H9 (cell line): ENCODE data around the gene BMERB1. TPM values are rescaled to one million over a fixed set of nuclear protein-coding genes. Genes with fewer than 3 reads are reported as not detected.

Experiments
- DNase-seq: peaks from one replicate; pipeline ENCODE4 v3.0.0-alpha.2; 2017
- H2AFZ ChIP-seq: one replicate; pipeline ENCODE4 v1.6.1; 2013; ENCODE audit warnings: mild to moderate bottlenecking, low read length, control low read depth, moderate library complexity
- H2AK5ac ChIP-seq: 2 replicates; pipeline ENCODE4 v1.6.1; 2013; ENCODE audit warnings: low read length, control low read depth, mixed read lengths; ENCODE audit not compliant: insufficient read length
- H2BK120ac ChIP-seq: one replicate; pipeline ENCODE4 v1.6.1; 2013; ENCODE audit warnings: low read depth, mild to moderate bottlenecking, low read length, control low read depth, inconsistent platforms; ENCODE audit not compliant: poor library complexity, severe bottlenecking
- H2BK12ac ChIP-seq: 2 replicates; pipeline ENCODE4 v1.6.1; 2013; ENCODE audit warnings: low read length, control low read depth, mixed read lengths, low read depth; ENCODE audit not compliant: insufficient read length
- H2BK15ac ChIP-seq: 2 replicates; pipeline ENCODE4 v1.6.1; 2013; ENCODE audit warnings: low read depth, low read length, control low read depth
- H2BK20ac ChIP-seq: one replicate; pipeline ENCODE4 v1.6.1; 2013; ENCODE audit warnings: low read depth, mild to moderate bottlenecking, low read length, control low read depth, inconsistent platforms; ENCODE audit not compliant: poor library complexity, severe bottlenecking
- H2BK5ac ChIP-seq: 2 replicates; pipeline ENCODE4 v1.6.1; 2013; ENCODE audit warnings: low read length, control low read depth, mixed read lengths; ENCODE audit not compliant: insufficient read length
- H3K14ac ChIP-seq: 2 replicates; pipeline ENCODE4 v1.6.1; 2013; ENCODE audit warnings: low read length, control low read depth; ENCODE audit not compliant: insufficient read depth
- H3K18ac ChIP-seq: 2 replicates; pipeline ENCODE4 v1.6.1; 2013; ENCODE audit warnings: low read depth, mild to moderate bottlenecking, mixed read lengths, low read length, control low read depth; ENCODE audit not compliant: insufficient read length
- H3K23ac ChIP-seq: 2 replicates; pipeline ENCODE4 v1.6.1; 2013; ENCODE audit warnings: low read length, control low read depth, mixed read lengths, low read depth; ENCODE audit not compliant: insufficient read length
- H3K23me2 ChIP-seq: 2 replicates; pipeline ENCODE4 v1.6.1; 2013; ENCODE audit warnings: low read depth, mild to moderate bottlenecking, mixed read lengths, low read length, control low read depth; ENCODE audit not compliant: insufficient read length, poor library complexity, severe bottlenecking
- H3K27ac ChIP-seq: 2 replicates; pipeline ENCODE4 v1.5.1; 2013; ENCODE audit warnings: low read length, control low read depth, mixed read lengths, low read depth; ENCODE audit not compliant: insufficient read length
- H3K27me3 ChIP-seq: 2 replicates; pipeline ENCODE4 v1.6.1; 2013; ENCODE audit warnings: low read length, control low read depth, inconsistent platforms; ENCODE audit not compliant: insufficient read depth
- H3K4ac ChIP-seq: 2 replicates; pipeline ENCODE4 v1.6.1; 2013; ENCODE audit warnings: low read depth, mild to moderate bottlenecking, control low read depth, inconsistent platforms, low read length, moderate library complexity
- H3K4me1 ChIP-seq: 2 replicates; pipeline ENCODE4 v1.6.1; 2013; ENCODE audit warnings: low read length, control low read depth, inconsistent platforms; ENCODE audit not compliant: insufficient read depth
- H3K4me2 ChIP-seq: 2 replicates; pipeline ENCODE4 v1.6.1; 2013; ENCODE audit warnings: low read length, control low read depth, mixed read lengths; ENCODE audit not compliant: insufficient read length, insufficient read depth
- H3K56ac ChIP-seq: 2 replicates; pipeline ENCODE4 v1.6.1; 2013; ENCODE audit warnings: low read depth, mild to moderate bottlenecking, mixed read lengths, low read length, control low read depth; ENCODE audit not compliant: insufficient read length
- H3K79me1 ChIP-seq: 2 replicates; pipeline ENCODE4 v1.6.1; 2013; ENCODE audit warnings: low read depth, mild to moderate bottlenecking, moderate library complexity, low read length, control low read depth, inconsistent platforms; ENCODE audit not compliant: insufficient read depth, poor library complexity, severe bottlenecking
- H3K79me2 ChIP-seq: 2 replicates; pipeline ENCODE4 v1.6.1; 2013; ENCODE audit warnings: low read length, control low read depth, inconsistent platforms; ENCODE audit not compliant: insufficient read depth
- H3K9ac ChIP-seq: 2 replicates; pipeline ENCODE4 v1.6.1; 2013; ENCODE audit warnings: low read length, control low read depth, mixed read lengths; ENCODE audit not compliant: insufficient read length; ENCODE audit errors: extremely low read depth
- H3K9me3 ChIP-seq: one replicate; pipeline ENCODE4 v1.6.1; 2013; ENCODE audit warnings: low read depth, low read length, inconsistent platforms; ENCODE audit not compliant: control insufficient read depth
- H3T11ph ChIP-seq: one replicate; pipeline ENCODE4 v1.6.1; 2013; ENCODE audit warnings: mild to moderate bottlenecking, low read length, control low read depth, inconsistent platforms
- H4K20me1 ChIP-seq: one replicate; pipeline ENCODE4 v1.6.1; 2013; ENCODE audit not compliant: control insufficient read depth, insufficient read length, insufficient read depth
- H4K5ac ChIP-seq: 2 replicates; pipeline ENCODE4 v1.6.1; 2013; ENCODE audit warnings: low read depth, mild to moderate bottlenecking, mixed read lengths, low read length, control low read depth; ENCODE audit not compliant: insufficient read length
- H4K8ac ChIP-seq: replicated peaks from 2 replicates; pipeline ENCODE4 v1.6.1; 2013; ENCODE audit warnings: low read length, control low read depth, mixed read lengths, low read depth; ENCODE audit not compliant: insufficient read length
- H4K91ac ChIP-seq: 2 replicates; pipeline ENCODE4 v1.6.1; 2013; ENCODE audit warnings: low read depth, mild to moderate bottlenecking, moderate library complexity, mixed read lengths, low read length, control low read depth; ENCODE audit not compliant: insufficient read length
- H3K27ac Mint-ChIP-seq, 3 experiments: 2 replicates in 2 of 3; 3 replicates in 1 of 3; pipeline ENCODE4 v1.8.0; 2020 to 2021; ENCODE audit warnings: mixed read lengths in 3 of 3, mild to moderate bottlenecking in 1 of 3, moderate library complexity in 1 of 3
- H3K27me3 Mint-ChIP-seq: 2 replicates; pipeline ENCODE4 v1.8.0; 2021; ENCODE audit warnings: low read depth, mild to moderate bottlenecking, moderate library complexity, mixed read lengths
- H3K36me3 Mint-ChIP-seq, 3 experiments: 2 replicates in 2 of 3; 3 replicates in 1 of 3; pipeline ENCODE4 v1.8.0; 2020 to 2021; ENCODE audit warnings: low read depth in 3 of 3, mixed read lengths in 3 of 3; ENCODE audit not compliant: insufficient read depth in 1 of 3
- H3K4me1 Mint-ChIP-seq, 2 experiments: 2 replicates each; pipeline ENCODE4 v1.8.0; 2020; ENCODE audit warnings: mixed read lengths in 2 of 2
- H3K4me3 Mint-ChIP-seq, 2 experiments: 2 replicates in 1 of 2; 3 replicates in 1 of 2; pipeline ENCODE4 v1.8.0; 2020 to 2021; ENCODE audit warnings: mild to moderate bottlenecking in 2 of 2, mixed read lengths in 2 of 2, moderate library complexity in 1 of 2
- H3K9me3 Mint-ChIP-seq, 2 experiments: 2 replicates in 1 of 2; 3 replicates in 1 of 2; pipeline ENCODE4 v1.8.0; 2020; ENCODE audit warnings: mild to moderate bottlenecking in 2 of 2, mixed read lengths in 2 of 2, moderate library complexity in 1 of 2
- CTCF ChIP-seq: fragments of 200-600 bp; sonication (generic); conservative IDR thresholded peaks from 3 replicates; pipeline ENCODE4 v1.8.0; 2021; ENCODE audit warnings: antibody characterized with exemption, mild to moderate bottlenecking
- WGBS: extraction: QIAGEN DNeasy Blood & Tissue Kit; methylation state at CpG from one replicate; pipeline ENCODE4 v1.1.7; 2013; ENCODE audit warnings: missing lambda C conversion rate, low lambda C conversion rate, mixed read lengths; ENCODE audit not compliant: insufficient read length; ENCODE audit errors: extremely low coverage; 5-methylcytosine and 5-hydroxymethylcytosine counted together
- total RNA-seq: library from RNA; stranded (reverse); gene quantifications from 2 replicates; pipeline ENCODE4 v1.2.1, GENCODE V29; 2021

Gene BMERB1
- total RNA-seq, 1 experiment from 2014 or later: 19.5 TPM

GRCh38 chr16:15538507-15538906, 104.1 kb downstream of the BMERB1 start:
- Mint-ChIP-seq H3K36me3 (peaks cover 0 to 15% (median 9%) of the 10 kb centered on the region in 3 experiments; a peak in 6 of 7 replicates), H3K27me3 (no peaks in the 10 kb centered on the region), H3K4me1 (peaks cover 20 to 23% of the 10 kb centered on the region in 2 experiments), H3K9me3 (peaks cover 13 to 14% of the 10 kb centered on the region in 2 experiments), H3K4me3 (no peak overlapping the region), H3K27ac (0 out of 7 replicates have a peak overlapping the region, but pooled peaks of 1 of the 3 experiments have one; percentile 66)
- Histone ChIP-seq H2BK12ac (no peak overlapping the region), H3K23ac (no peak overlapping the region), H4K91ac (no peak overlapping the region), H3K9ac (no peak overlapping the region), H2BK120ac (no peak overlapping the region), H3K79me1 (no peaks in the 10 kb centered on the region), H4K5ac (no peak overlapping the region), H3K18ac (no peak overlapping the region), H2BK15ac (no peak overlapping the region), H2AK5ac (no peak overlapping the region), H3T11ph (no peak overlapping the region), H4K8ac (no peak overlapping the region), H4K20me1 (no peaks in the 10 kb centered on the region), H3K27ac (no peak overlapping the region), H3K14ac (no peak overlapping the region), H3K23me2 (no peaks in the 10 kb centered on the region), H3K9me3 (no peaks in the 10 kb centered on the region), H3K4ac (no peak overlapping the region), H2BK5ac (no peak overlapping the region), H2BK20ac (peak overlapping the region; percentile 78), H3K56ac (no peak overlapping the region), H3K4me2 (no peak overlapping the region), H2AFZ (no peak overlapping the region), H3K4me1 (no peaks in the 10 kb centered on the region; the same call in 1 of the 2 replicates), H3K79me2 (no peaks in the 10 kb centered on the region), H3K27me3 (no peaks in the 10 kb centered on the region)
- no peak for DNase-seq
- WGBS: no CpG with 5 or more reads among the region's 5 CpGs
- TF ChIP-seq CTCF: no peak
